Endothelial cell of umbilical vein (primary cell): ENCODE results near the gene SCGB2A2. TPM values are rescaled to one million over a fixed set of nuclear protein-coding genes. Genes with fewer than 3 reads are reported as not detected.

Experiments used
- BruUV-seq: library from RNA; stranded (reverse); fragments of 400-500 nt; replicated peaks from 2 replicates; lab custom pipeline; 2021; lab: Mats Ljungman, UMichigan
- CTCF ChIA-PET: fragments of 300-600, 350-600 bp; sonication (Branson Sonifier 250); formaldehyde crosslinking; loops from one replicate; lab custom pipeline; 2021; ENCODE audit warnings: antibody characterized with exemption, inconsistent platforms; lab: Charles Lee
- POLR2A ChIA-PET: fragments of 300-600, 350-600 bp; sonication (Branson Sonifier 250); formaldehyde crosslinking; loops from one replicate; lab custom pipeline; 2021; ENCODE audit warnings: antibody characterized with exemption, inconsistent platforms; lab: Charles Lee
- DNase-seq: peaks from one replicate; pipeline ENCODE4 v3.0.0-alpha.2; 2011; ENCODE audit warnings: low read depth, low spot score
- FAIRE-seq: peaks from 2 replicates; lab custom pipeline; 2011; peaks lifted over from hg19 to GRCh38; lab: Jason Lieb, UNC
- H2AFZ ChIP-seq: 2 replicates; pipeline ENCODE4 v1.6.0; 2012; ENCODE audit warnings: low read depth, low read length, control low read depth, inconsistent platforms
- H3K27ac ChIP-seq: 2 replicates; pipeline ENCODE4 v1.5.1; 2011; ENCODE audit warnings: low read depth, mild to moderate bottlenecking, control low read depth, low read length, moderate library complexity; ENCODE audit not compliant: insufficient read depth
- H3K27me3 ChIP-seq, 2 experiments: 2 replicates each; pipeline versions ENCODE4 v1.6.0 to v1.6.1; 2011; ENCODE audit warnings: low read length in 2 of 2, mixed read lengths in 1 of 2; ENCODE audit not compliant: control insufficient read depth in 2 of 2, insufficient read depth in 2 of 2
- H3K36me3 ChIP-seq, 2 experiments: 2 replicates in 1 of 2; 3 replicates in 1 of 2; pipeline ENCODE4 v1.5.1; 2011; ENCODE audit warnings: low read length in 2 of 2, mild to moderate bottlenecking in 1 of 2, moderate library complexity in 1 of 2; ENCODE audit not compliant: control insufficient read depth in 2 of 2, insufficient read depth in 2 of 2; ENCODE audit errors: extremely low read depth in 1 of 2
- H3K4me1 ChIP-seq: 3 replicates; pipeline ENCODE4 v1.5.1; 2011; ENCODE audit warnings: mild to moderate bottlenecking, low read length; ENCODE audit not compliant: control insufficient read depth, insufficient read depth; ENCODE audit errors: extremely low read depth
- H3K4me2 ChIP-seq: 2 replicates; pipeline ENCODE4 v1.6.1; 2011; ENCODE audit warnings: low read length, control low read depth, mixed read lengths; ENCODE audit not compliant: insufficient read depth
- H3K4me3 ChIP-seq, 3 experiments: fragments of 200-600 bp in 1 of 3; sonication (generic), shearing (Covaris generic) in 1 of 3; replicated peaks in 1 of 3; 2 replicates each; pipeline ENCODE4 v1.5.1; 2011 to 2016; ENCODE audit warnings: control low read depth in 3 of 3, low read length in 3 of 3, mild to moderate bottlenecking in 2 of 3, inconsistent platforms in 1 of 3, low read depth in 1 of 3, moderate library complexity in 1 of 3; ENCODE audit not compliant: insufficient read depth in 1 of 3
- H3K79me2 ChIP-seq: 2 replicates; pipeline ENCODE4 v1.6.0; 2012; ENCODE audit warnings: low read length, inconsistent platforms; ENCODE audit not compliant: control insufficient read depth, insufficient read depth
- H3K9ac ChIP-seq: replicated peaks from 2 replicates; pipeline ENCODE3; 2011; ENCODE audit warnings: low read length, control low read depth; ENCODE audit not compliant: insufficient read depth; ENCODE audit errors: extremely low read depth
- H3K9me1 ChIP-seq: replicated peaks from 3 replicates; pipeline ENCODE4 v1.6.0; 2011; ENCODE audit warnings: mild to moderate bottlenecking, low read length; ENCODE audit not compliant: control insufficient read depth, insufficient read depth; ENCODE audit errors: extremely low read depth
- H3K9me3 ChIP-seq: replicated peaks from 2 replicates; pipeline ENCODE4 v1.5.1; 2012; ENCODE audit warnings: low read length, inconsistent platforms; ENCODE audit not compliant: control insufficient read depth, insufficient read depth
- H4K20me1 ChIP-seq: replicated peaks from 2 replicates; pipeline ENCODE3; 2011; ENCODE audit warnings: mild to moderate bottlenecking, low read length; ENCODE audit not compliant: control insufficient read depth, insufficient read depth; ENCODE audit errors: extremely low read depth
- CTCF ChIP-seq, 2 donors: IDR thresholded peaks; 1 replicate in 1 of 2; 2 replicates in 1 of 2; pipeline ENCODE4 v1.5.1; 2011; ENCODE audit warnings: low read length in 2 of 2, mild to moderate bottlenecking in 2 of 2, moderate library complexity in 2 of 2, control low read depth in 1 of 2, inconsistent platforms in 1 of 2, low read depth in 1 of 2; ENCODE audit not compliant: insufficient read depth in 1 of 2; ENCODE audit errors: extremely low read depth in 1 of 2
- EZH2 ChIP-seq: IDR thresholded peaks from 2 replicates; pipeline ENCODE4 v1.6.1; 2012; ENCODE audit warnings: borderline replicate concordance, low read depth, mild to moderate bottlenecking, moderate library complexity, low read length, inconsistent platforms; ENCODE audit not compliant: severe bottlenecking
- FOS ChIP-seq: IDR thresholded peaks from 2 replicates; pipeline ENCODE4 v1.6.1; 2011; ENCODE audit warnings: mild to moderate bottlenecking, low read length, moderate library complexity, borderline replicate concordance; ENCODE audit not compliant: insufficient read depth
- GATA2 ChIP-seq: IDR thresholded peaks from 2 replicates; pipeline ENCODE4 v1.7.0; 2011; ENCODE audit warnings: low read depth, mild to moderate bottlenecking, moderate library complexity, mixed read lengths, low read length; ENCODE audit not compliant: insufficient read length, insufficient read depth
- JUN ChIP-seq: IDR thresholded peaks from 2 replicates; pipeline ENCODE4 v1.6.1; 2011; ENCODE audit warnings: borderline replicate concordance, low read depth; ENCODE audit not compliant: insufficient read length, insufficient read depth
- MAX ChIP-seq: IDR thresholded peaks from 2 replicates; pipeline ENCODE4 v1.6.1; 2011; ENCODE audit not compliant: insufficient read depth, insufficient read length
- MYC ChIP-seq: IDR thresholded peaks from one replicate; pipeline ENCODE4 v1.6.1; 2011; ENCODE audit warnings: mild to moderate bottlenecking, low read depth, low read length
- POLR2A ChIP-seq: IDR thresholded peaks from 2 replicates; pipeline ENCODE4 v1.6.1; 2012; ENCODE audit warnings: low read depth, mild to moderate bottlenecking, control low read depth, low read length
- POLR2AphosphoS5 ChIP-seq: IDR thresholded peaks from 2 replicates; pipeline ENCODE4 v1.6.1; 2012; ENCODE audit warnings: low read depth, mild to moderate bottlenecking, control low read depth, low read length, moderate library complexity; ENCODE audit not compliant: insufficient read depth
- dilution Hi-C: fragments of 300-500 bp; cut with MboI; formaldehyde crosslinking; loops from one replicate; pipeline ENCODE4 v1.15.0; 2019; ENCODE audit warnings: low sequenced_read_pairs; ENCODE audit not compliant: extremely low pct_ligation_motif_present
- intact Hi-C: fragments of 100-400 bp; cut with micrococcal nuclease; formaldehyde crosslinking; loops from one replicate; pipeline ENCODE4 v1.10.0; 2022
- polyA plus RNA-seq, 4 experiments: library from polyadenylated mRNA; depleted of rRNA in 3 of 4; stranded (reverse) in 3 of 4; unstranded in 1 of 4; fragments of >200 nt; gene quantifications; 2 replicates each; pipeline versions ENCODE4 v1.2.1 to v1.2.3, GENCODE V29; 2011 to 2012; ENCODE audit warnings: missing spikeins in 1 of 4
- total RNA-seq: library from RNA; stranded (reverse); gene quantifications from 2 replicates; pipeline ENCODE4 v1.2.3, GENCODE V29; 2021

Gene SCGB2A2
- total and polyA plus RNA-seq, 2 donors (not counting 3 experiments of a cell fraction or from before 2014, with no cell fraction given) = not detected

GRCh38 chr11:62245271-62245753, 24.6 kb upstream of the SCGB2A2 start:
- Histone ChIP-seq H2AFZ (no peak overlapping the region), H3K9me3 (no peaks in the 10 kb centered on the region), H3K4me2 (no peak overlapping the region), H3K27me3 (peaks cover 0 to 5% of the 10 kb centered on the region in 2 experiments), H3K27ac (no peak overlapping the region), H3K36me3 (no peaks in the 10 kb centered on the region), H3K9ac (no peak overlapping the region), H4K20me1 (no peaks in the 10 kb centered on the region), H3K79me2 (no peaks in the 10 kb centered on the region), H3K9me1 (no peaks in the 10 kb centered on the region), H3K4me3 (no peak overlapping the region), H3K4me1 (no peaks in the 10 kb centered on the region)
- CTCF ChIA-PET = interaction anchor here (0.8 to 2.5 kb wide), 4 partner anchors 9 to 133 kb away, joined by 3 to 31 read pairs (median 4); no protein-coding TSS in a partner anchor
- FAIRE-seq (peak; percentile 85), DNase-seq (peak; percentile 51)
- TF ChIP-seq EZH2 (no peak), CTCF (IDR thresholded peaks at IDR 0.05; ENCODE audit: extremely low read depth in 1 of 2, insufficient read depth in 1 of 2, low read depth in 1 of 2, low read length in 2 of 2) (peak; percentile 18 to 23), JUN (no peak), GATA2 (no peak), FOS (no peak)
- POLR2A ChIA-PET = no interaction called here
- no TSS peak for BruUV-seq
- intact Hi-C loops (loop anchor here (1.0 kb wide), 3 partner anchors 66 to 133 kb away; no protein-coding TSS in a partner anchor), dilution Hi-C loops (no loop called here)

GRCh38 chr11:62251698-62252097, 18.3 kb upstream of the SCGB2A2 start:
- no peak overlapping the region for H2AFZ ChIP-seq
- no peaks in the 10 kb centered on the region for H3K4me1 ChIP-seq
- DNase-seq (no peak), FAIRE-seq (no peak)
- no peaks in the 10 kb centered on the region for H3K36me3 ChIP-seq
- H3K27me3 ChIP-seq = peaks cover 0 to 8% of the 10 kb centered on the region in 2 experiments
- intact Hi-C loops (no loop called here), dilution Hi-C loops (no loop called here)
- H3K79me2 ChIP-seq = no peaks in the 10 kb centered on the region
- no peaks in the 10 kb centered on the region for H3K9me3 ChIP-seq
- TF ChIP-seq GATA2 (no peak), EZH2 (no peak), MAX (no peak), POLR2A (no peak), JUN (no peak), CTCF (IDR thresholded peaks at IDR 0.05; ENCODE audit: extremely low read depth in 1 of 2, insufficient read depth in 1 of 2, low read depth in 1 of 2, low read length in 2 of 2) (no peak), MYC (no peak), POLR2AphosphoS5 (no peak), FOS (no peak)
- ChIA-PET POLR2A (no interaction called here), CTCF (no interaction called here)
- H3K27ac ChIP-seq = no peak overlapping the region
- no peaks in the 10 kb centered on the region for H4K20me1 ChIP-seq
- H3K9ac ChIP-seq = no peak overlapping the region
- no TSS peak for BruUV-seq
- no peak overlapping the region for H3K4me3 ChIP-seq
- no peak overlapping the region for H3K4me2 ChIP-seq
- H3K9me1 ChIP-seq = no peaks in the 10 kb centered on the region
